NT2/D1 (cell line): ENCODE results near the gene EFS.

Experiments
- SUZ12 ChIP-seq: IDR thresholded peaks from 2 replicates; pipeline ENCODE4 v1.6.1; 2011; ENCODE audit not compliant: insufficient read length, insufficient read depth; ENCODE audit errors: extremely low read depth
- ZNF274 ChIP-seq: IDR thresholded peaks from 2 replicates; pipeline ENCODE4 v1.6.1; 2011; ENCODE audit warnings: mild to moderate bottlenecking, low read depth, low read length

DNA sequence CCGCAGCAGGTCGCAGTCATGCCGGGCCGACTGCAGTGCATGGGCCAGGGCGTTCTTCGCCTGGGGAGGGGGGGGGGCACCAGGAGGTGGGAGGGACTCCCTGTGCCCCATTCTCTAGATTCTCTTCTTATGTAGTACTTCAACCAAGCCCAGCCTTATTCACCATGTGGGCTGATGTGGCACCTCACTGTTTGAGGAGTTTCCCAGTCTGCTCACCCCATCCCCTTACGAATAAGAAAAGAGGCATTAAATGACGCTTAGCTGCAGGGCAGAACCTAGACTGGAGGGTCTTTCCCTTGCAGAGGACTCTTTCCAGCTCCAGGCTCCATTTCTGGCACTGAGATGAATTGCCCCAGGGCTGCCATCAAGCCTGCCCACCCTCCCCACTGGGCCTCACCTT, 24.0 kb upstream of the EFS start:
- TF ChIP-seq ZNF274: no peak
- TF ChIP-seq SUZ12: no peak
